ENCODE measurements around the gene DDX10.

The DDX10 gene

DNA sequence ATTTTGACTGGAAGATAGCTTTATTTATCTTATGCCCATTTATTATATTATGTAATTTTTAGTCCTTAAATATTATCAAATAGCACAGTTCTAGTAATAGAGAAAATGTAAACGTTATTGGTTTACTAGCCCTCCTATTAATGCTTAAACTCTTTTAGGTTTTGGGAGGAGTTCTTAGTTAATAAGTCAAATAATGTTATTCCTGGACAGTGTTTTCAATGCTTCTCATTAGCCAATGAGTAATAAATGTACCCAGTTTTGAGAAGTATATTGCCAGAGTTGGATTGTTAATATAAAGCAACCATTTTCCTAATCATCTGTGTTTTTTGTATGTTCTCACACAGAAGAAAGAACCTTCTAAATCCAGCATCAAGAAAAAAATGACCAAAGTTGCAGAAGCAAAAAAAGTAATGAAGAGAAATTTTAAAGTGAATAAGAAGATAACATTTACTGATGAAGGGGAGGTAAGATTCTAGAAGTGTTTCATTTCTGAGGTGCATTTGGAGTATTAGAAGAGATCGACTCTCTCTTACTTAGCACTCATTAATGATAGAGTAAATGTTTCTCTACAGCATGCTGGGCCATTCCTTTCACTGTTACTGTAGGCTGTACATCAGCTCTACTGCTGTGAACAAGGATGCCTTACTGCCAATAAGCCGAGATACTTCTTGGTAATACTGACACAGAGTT is 173.4 kb downstream of the DDX10 start:
- TF ChIP-seq FOXM1 (IDR thresholded peaks at IDR 0.05; ENCODE audit: borderline replicate concordance, low read depth) (no peak), EGR1 (IDR thresholded peaks at IDR 0.05) (no peak), MAX (IDR thresholded peaks at IDR 0.05) (no peak), ZBTB7A (IDR thresholded peaks at IDR 0.05; ENCODE audit: low read depth) (no peak)
- TF ChIP-seq, protein P1, sequence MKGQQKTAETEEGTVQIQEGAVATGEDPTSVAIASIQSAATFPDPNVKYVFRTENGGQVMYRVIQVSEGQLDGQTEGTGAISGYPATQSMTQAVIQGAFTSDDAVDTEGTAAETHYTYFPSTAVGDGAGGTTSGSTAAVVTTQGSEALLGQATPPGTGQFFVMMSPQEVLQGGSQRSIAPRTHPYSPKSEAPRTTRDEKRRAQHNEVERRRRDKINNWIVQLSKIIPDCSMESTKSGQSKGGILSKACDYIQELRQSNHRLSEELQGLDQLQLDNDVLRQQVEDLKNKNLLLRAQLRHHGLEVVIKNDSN (IDR thresholded peaks at IDR 0.05), result no peak

- no peak for TF ChIP-seq YY1 (IDR thresholded peaks at IDR 0.05; ENCODE audit: low read depth)
- TF ChIP-seq, protein P1 (IDR thresholded peaks at IDR 0.05), result no peak
- TF ChIP-seq, protein P2, sequence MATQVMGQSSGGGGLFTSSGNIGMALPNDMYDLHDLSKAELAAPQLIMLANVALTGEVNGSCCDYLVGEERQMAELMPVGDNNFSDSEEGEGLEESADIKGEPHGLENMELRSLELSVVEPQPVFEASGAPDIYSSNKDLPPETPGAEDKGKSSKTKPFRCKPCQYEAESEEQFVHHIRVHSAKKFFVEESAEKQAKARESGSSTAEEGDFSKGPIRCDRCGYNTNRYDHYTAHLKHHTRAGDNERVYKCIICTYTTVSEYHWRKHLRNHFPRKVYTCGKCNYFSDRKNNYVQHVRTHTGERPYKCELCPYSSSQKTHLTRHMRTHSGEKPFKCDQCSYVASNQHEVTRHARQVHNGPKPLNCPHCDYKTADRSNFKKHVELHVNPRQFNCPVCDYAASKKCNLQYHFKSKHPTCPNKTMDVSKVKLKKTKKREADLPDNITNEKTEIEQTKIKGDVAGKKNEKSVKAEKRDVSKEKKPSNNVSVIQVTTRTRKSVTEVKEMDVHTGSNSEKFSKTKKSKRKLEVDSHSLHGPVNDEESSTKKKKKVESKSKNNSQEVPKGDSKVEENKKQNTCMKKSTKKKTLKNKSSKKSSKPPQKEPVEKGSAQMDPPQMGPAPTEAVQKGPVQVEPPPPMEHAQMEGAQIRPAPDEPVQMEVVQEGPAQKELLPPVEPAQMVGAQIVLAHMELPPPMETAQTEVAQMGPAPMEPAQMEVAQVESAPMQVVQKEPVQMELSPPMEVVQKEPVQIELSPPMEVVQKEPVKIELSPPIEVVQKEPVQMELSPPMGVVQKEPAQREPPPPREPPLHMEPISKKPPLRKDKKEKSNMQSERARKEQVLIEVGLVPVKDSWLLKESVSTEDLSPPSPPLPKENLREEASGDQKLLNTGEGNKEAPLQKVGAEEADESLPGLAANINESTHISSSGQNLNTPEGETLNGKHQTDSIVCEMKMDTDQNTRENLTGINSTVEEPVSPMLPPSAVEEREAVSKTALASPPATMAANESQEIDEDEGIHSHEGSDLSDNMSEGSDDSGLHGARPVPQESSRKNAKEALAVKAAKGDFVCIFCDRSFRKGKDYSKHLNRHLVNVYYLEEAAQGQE (IDR thresholded peaks at IDR 0.05; ENCODE audit: low read depth), result no peak
- no peak for TF ChIP-seq TAF1 (IDR thresholded peaks at IDR 0.05; ENCODE audit: low read depth)
- TF ChIP-seq FOXM1 (IDR thresholded peaks at IDR 0.05; ENCODE audit: borderline replicate concordance, low read depth), result no peak
- TF ChIP-seq NFIC (IDR thresholded peaks at IDR 0.05), result no peak
- no peak for TF ChIP-seq TCF12 (IDR thresholded peaks at IDR 0.05; ENCODE audit: low read depth)
- no peak for TF ChIP-seq EP300 (IDR thresholded peaks at IDR 0.05; ENCODE audit: borderline replicate concordance)
- no peak for TF ChIP-seq EGR1 (IDR thresholded peaks at IDR 0.05)
- no peak for TF ChIP-seq ZBTB7A (IDR thresholded peaks at IDR 0.05; ENCODE audit: low read depth)
These were observed 173.9 kb downstream of the DDX10 start for GRCh38 chr11:108838792-108839105.

DNA sequence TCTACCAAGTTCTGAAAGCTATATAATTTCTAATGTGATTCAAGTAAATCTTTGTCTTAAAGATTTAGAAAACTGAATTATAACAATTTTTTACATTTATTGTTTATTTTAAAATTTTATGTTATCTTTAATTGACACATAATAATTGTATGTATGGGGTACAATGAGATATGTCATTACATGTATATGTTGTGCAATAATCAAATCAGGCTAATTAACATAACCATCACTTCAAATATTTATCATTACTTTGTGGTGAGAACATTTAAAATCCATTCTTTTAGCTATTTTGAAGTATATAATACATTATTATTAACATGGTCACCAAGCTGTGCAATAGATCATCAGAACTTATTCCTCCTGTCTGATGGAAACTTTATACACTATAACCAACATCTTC is 181.1 kb downstream of the DDX10 start:
- TF ChIP-seq CREB1 (IDR thresholded peaks at IDR 0.05; ENCODE audit: low read depth), result no peak
- TF ChIP-seq FOXM1 (IDR thresholded peaks at IDR 0.05; ENCODE audit: borderline replicate concordance, low read depth), result no peak
- no peak for TF ChIP-seq RAD21 (IDR thresholded peaks at IDR 0.05; ENCODE audit: low read depth)
- TF ChIP-seq CEBPB (IDR thresholded peaks at IDR 0.05), result no peak
- no peak for TF ChIP-seq ZBTB7A (IDR thresholded peaks at IDR 0.05; ENCODE audit: low read depth)
- TF ChIP-seq TCF12 (IDR thresholded peaks at IDR 0.05; ENCODE audit: low read depth), result no peak
- TF ChIP-seq, protein P2 (IDR thresholded peaks at IDR 0.05; ENCODE audit: low read depth), result no peak
- TF ChIP-seq EP300 (IDR thresholded peaks at IDR 0.05; ENCODE audit: borderline replicate concordance), result no peak
- no peak for TF ChIP-seq NFIC (IDR thresholded peaks at IDR 0.05)
- TF ChIP-seq EGR1 (IDR thresholded peaks at IDR 0.05), result no peak
- TF ChIP-seq TEAD4 (IDR thresholded peaks at IDR 0.05), result no peak
- TF ChIP-seq TAF1 (IDR thresholded peaks at IDR 0.05; ENCODE audit: low read depth), result no peak
- no peak for TF ChIP-seq MAX (IDR thresholded peaks at IDR 0.05)
- TF ChIP-seq, protein P1 (IDR thresholded peaks at IDR 0.05), result no peak
- TF ChIP-seq YY1 (IDR thresholded peaks at IDR 0.05; ENCODE audit: low read depth), result no peak

- no peak for TF ChIP-seq TAF1 (IDR thresholded peaks at IDR 0.05; ENCODE audit: low read depth)
- no peak for TF ChIP-seq TEAD4 (IDR thresholded peaks at IDR 0.05)
- no peak for TF ChIP-seq CREB1 (IDR thresholded peaks at IDR 0.05; ENCODE audit: low read depth)
- TF ChIP-seq, protein P1 (IDR thresholded peaks at IDR 0.05), result no peak
- TF ChIP-seq YY1 (IDR thresholded peaks at IDR 0.05; ENCODE audit: low read depth), result no peak
- no peak for TF ChIP-seq EP300 (IDR thresholded peaks at IDR 0.05; ENCODE audit: borderline replicate concordance)
- no peak for TF ChIP-seq EGR1 (IDR thresholded peaks at IDR 0.05)
- TF ChIP-seq, protein P2 (IDR thresholded peaks at IDR 0.05; ENCODE audit: low read depth), result no peak
- TF ChIP-seq CEBPB (IDR thresholded peaks at IDR 0.05), result no peak
- no peak for TF ChIP-seq ZBTB7A (IDR thresholded peaks at IDR 0.05; ENCODE audit: low read depth)
- TF ChIP-seq MAX (IDR thresholded peaks at IDR 0.05), result no peak
- no peak for TF ChIP-seq TCF12 (IDR thresholded peaks at IDR 0.05; ENCODE audit: low read depth)
- TF ChIP-seq RAD21 (IDR thresholded peaks at IDR 0.05; ENCODE audit: low read depth), result no peak
- TF ChIP-seq NFIC (IDR thresholded peaks at IDR 0.05), result no peak
- no peak for TF ChIP-seq FOXM1 (IDR thresholded peaks at IDR 0.05; ENCODE audit: borderline replicate concordance, low read depth)
These were observed 182.6 kb downstream of the DDX10 start for GRCh38 chr11:108847298-108847990.
